Caki2 (cell line): ENCODE results near the gene ST3GAL3. TPM values are rescaled to one million over a fixed set of nuclear protein-coding genes. Genes with fewer than 3 reads are reported as not detected.

Experiments
- DNase-seq: peaks from one replicate; pipeline ENCODE4 v3.0.0-alpha.2; 2015; ENCODE audit warnings: low read depth
- in situ Hi-C: cut with HindIII; loops from 2 replicates; pipeline ENCODE4 v1.10.0; 2016; ENCODE audit warnings: low sequenced_read_pairs, low pct_unique_long_range_greater_than_20kb, mixed read lengths
- total RNA-seq: library from RNA; depleted of rRNA; stranded (reverse); fragments of >200 nt; shearing (Covaris generic); gene quantifications from 2 replicates; pipeline ENCODE4 v1.2.3, GENCODE V29; 2014; ENCODE audit warnings: low replicate concordance

The ST3GAL3 gene
- total RNA-seq, 1 experiment from 2014 or later: 18.0 TPM

DNA sequence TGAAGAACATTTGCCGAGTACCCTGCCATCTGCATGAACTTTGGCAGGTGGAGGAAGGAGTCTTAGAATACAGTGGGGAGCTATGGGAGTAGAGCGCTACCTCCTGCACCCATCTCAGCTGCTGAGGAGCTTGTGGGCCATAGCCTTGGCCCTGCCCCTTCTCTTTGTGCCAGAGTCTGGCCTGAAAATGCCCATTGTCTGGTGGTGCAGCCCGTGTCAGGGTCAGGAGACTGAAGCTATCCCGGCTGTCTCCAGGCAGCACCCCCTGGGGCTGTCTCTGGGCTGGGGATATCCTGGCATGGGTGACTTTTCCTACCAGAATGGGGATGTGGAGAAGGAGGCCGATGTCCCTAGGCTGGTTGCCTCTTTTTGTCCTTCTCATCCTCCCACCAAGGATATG lies 246.7 kb downstream of the ST3GAL3 start:
- DNase-seq: no peak
- in situ Hi-C loops: no loop called here

DNA sequence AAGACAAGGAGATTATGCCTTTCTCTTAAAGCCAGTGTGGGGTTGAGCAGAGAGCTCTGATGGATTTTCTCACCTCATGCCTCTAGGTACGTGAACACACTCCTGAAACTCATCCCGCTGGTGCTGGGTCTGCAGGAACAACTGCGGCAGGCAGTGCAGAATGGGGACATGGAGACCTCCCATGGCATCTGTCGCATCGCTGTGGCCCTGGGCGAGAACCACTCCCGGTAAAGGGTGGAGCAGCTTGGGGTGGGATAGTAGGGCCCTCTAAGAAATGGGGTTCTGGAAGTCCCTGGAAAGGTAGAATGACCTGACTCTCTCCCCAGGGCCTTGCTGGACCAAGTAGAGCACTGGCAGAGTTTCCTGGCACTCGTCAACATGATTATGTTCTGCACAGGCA lies 248.9 kb downstream of the ST3GAL3 start:
- in situ Hi-C loops: no loop called here
- DNase-seq: no peak

DNA sequence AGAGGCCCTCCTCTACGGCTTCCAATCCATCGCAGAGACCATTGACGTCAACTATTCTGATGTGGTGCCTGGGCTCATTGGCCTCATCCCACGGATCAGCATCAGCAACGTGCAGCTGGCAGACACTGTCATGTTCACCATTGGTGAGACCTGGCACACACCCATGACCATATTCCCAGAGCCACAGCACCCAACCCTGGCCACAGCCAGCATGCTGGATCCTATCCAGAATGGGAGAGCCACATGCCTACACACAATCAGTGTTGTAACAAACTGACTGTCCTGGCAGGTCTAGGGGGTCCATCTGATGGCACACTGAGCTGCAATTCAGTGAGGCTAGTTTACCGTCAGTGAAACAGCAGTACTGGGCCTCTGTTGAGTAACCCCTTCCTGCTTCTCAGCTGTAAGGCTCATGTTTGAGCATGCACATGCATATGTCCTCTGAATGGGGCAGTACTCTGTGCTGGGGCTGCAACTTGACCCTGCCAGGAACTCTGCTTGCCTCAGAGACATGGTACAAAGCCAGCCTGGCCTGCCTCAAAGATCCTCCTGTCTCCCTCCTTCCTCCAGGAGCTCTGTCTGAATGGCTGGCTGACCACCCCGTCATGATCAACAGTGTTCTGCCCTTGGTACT lies 250.2 kb downstream of the ST3GAL3 start:
- DNase-seq: no peak
- in situ Hi-C loops: no loop called here

DNA sequence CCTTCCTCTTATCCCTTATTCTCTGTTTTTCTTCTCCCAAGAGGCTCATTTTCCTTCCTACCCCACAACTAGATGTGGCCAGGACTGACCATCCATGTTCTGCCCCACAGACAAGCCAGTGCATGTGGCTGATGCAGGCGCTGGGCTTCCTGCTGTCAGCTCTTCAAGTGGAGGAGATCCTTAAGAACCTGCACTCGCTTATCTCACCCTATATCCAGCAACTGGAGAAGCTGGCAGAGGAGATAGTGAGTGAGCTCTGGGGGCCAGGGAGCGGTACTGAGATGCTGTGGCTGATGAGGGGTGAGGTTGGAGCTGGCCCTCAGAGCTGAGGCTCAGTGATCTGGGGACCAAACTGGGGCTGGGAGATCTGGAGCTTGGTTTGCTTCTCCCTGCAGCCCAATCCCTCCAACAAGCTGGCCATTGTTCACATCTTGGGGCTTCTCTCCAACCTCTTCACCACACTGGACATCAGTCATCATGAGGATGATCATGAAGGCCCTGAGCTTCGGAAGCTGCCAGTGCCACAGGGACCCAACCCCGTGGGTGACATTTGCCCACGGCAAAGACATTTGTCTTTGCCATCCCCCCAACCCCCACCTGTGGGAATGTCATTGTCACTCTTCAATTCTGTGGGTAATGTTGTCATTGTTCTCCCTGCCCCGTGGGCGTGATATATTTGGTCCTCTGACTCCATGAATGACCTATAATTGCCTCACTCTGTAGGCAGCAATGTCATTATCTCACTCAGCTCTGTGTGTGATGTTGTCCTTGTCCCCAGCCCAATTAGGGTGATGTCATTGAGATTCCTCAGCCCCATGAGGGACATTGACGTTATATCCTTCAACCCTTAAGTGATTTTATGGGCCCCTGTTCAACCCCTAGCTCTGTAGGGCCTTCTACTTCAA lies 251.3 kb downstream of the ST3GAL3 start:
- no peak for DNase-seq
- in situ Hi-C loops: no loop called here

GRCh38 chr1:43960798-43961197 lies 253.5 kb downstream of the ST3GAL3 start:
- in situ Hi-C loops: no loop called here
- DNase-seq: no peak

- in situ Hi-C loops: no loop called here
- no peak for DNase-seq
Measured at GRCh38 chr1:43961692-43962091, 254.4 kb downstream of the ST3GAL3 start.

- in situ Hi-C loops: no loop called here
- DNase-seq: no peak
Measured at GRCh38 chr1:43962324-43962723, 255.0 kb downstream of the ST3GAL3 start.

DNA sequence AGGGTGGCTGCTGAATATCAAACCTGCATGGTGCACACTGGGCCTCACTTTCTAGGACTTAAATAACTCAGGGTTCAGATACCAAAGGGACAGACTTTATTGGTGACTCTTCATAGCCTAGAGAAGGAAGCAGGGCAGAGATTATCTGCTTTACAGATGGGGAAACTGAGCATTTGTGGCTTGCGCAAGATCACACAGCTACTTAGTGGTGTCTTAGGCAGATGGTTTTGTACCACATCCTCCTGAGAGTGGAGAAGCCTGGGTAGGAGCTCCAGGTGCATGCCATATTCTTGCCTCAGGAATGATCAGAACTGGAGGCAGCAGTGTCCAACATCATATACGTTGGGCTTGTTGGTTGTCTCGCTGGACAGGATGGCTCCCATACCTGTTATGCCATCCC lies 255.7 kb downstream of the ST3GAL3 start:
- in situ Hi-C loops: no loop called here
- no peak for DNase-seq

DNA sequence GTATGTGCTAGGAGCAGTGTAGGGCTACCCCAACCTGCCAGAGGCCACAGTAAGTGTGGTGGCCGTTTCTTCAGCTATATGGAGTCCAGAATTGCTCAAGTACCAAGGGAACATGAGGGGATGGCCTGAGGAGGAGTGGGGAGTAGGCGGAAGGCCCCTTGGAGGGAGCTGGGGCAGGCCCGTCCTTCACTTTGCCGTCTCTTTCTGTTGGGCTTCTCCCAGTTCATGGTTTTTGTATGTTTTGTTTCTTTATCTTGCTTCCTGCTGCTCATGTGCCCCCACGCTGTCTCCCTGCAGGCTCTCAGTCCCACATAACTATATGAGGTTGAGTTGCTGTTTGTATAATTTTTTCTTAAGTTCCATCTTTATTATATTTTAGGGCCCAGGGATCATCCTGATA lies 256.6 kb downstream of the ST3GAL3 start:
- DNase-seq: no peak
- in situ Hi-C loops: no loop called here

GRCh38 chr1:43965316-43965715 lies 258.0 kb downstream of the ST3GAL3 start:
- in situ Hi-C loops: no loop called here
- DNase-seq: no peak

- DNase-seq: peak; percentile 39
- in situ Hi-C loops: no loop called here
Measured at GRCh38 chr1:43968348-43968948, 261.1 kb downstream of the ST3GAL3 start.

DNA sequence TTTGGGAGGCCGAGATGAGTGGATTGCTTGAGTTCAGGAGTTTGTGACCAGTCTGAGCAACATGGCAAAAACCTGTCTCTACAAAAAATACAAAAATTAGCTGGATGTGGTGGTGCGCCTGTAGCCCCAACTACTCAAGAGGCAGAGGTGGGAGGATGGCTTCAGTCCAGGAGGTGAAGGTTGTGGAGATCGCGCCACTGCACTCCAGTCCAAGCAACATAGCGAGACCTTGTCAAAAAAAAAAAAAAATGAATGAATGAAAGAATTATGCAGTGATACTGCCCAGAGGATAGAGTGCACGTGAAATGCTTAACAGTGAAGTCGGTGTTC lies 262.0 kb downstream of the ST3GAL3 start:
- in situ Hi-C loops: no loop called here
- no peak for DNase-seq

GRCh38 chr1:43969746-43970466 lies 262.6 kb downstream of the ST3GAL3 start, which contains the start of gene DPH2:
Gene DPH2, plus strand, starts transcription at chr1:43970010. Its CDS starts 166 bp downstream, at chr1:43970176.
- in situ Hi-C loops: no loop called here
- DNase-seq: peak; percentile 83

DNA sequence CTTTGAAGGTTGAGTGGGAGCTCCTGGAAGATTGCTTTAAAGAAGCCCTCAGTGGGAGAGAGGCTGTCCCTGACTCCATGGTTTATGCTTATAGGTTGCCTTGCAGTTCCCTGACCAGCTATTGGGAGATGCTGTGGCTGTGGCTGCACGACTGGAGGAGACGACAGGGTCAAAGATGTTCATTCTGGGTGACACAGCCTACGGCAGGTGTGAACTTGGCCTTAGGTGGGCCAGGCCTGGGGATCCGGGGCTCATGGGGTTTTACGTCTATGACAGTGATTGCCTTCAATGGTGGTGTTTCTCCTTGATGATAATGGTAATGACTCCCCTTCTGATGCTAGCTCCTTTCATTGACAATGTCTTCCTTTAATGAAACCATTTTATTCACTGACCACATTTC lies 263.2 kb downstream of the ST3GAL3 start:
- in situ Hi-C loops: no loop called here

GRCh38 chr1:43970911-43971310 lies 263.6 kb downstream of the ST3GAL3 start:
- in situ Hi-C loops: no loop called here
- DNase-seq: no peak

More for the DNA sequence above, 263.2 kb downstream of the ST3GAL3 start:
- DNase-seq: no peak

DNA sequence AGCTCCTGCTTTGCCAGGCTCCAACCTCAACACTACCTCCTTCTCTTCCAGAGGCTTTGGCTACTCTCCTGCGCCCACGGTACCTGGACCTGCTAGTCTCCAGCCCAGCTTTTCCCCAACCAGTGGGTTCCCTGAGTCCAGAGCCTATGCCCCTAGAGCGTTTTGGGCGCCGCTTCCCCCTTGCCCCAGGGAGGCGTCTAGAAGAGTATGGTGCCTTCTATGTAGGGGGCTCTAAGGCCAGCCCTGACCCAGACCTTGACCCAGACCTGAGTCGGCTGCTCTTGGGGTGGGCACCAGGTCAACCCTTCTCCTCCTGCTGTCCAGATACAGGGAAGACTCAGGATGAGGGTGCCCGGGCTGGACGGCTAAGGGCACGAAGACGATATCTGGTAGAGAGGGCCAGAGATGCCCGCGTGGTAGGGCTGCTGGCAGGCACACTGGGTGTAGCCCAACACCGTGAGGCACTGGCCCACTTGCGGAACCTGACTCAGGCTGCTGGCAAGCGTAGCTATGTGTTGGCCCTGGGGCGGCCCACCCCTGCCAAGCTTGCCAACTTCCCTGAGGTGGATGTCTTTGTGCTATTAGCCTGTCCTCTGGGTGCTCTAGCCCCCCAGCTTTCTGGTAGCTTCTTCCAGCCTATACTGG lies 264.1 kb downstream of the ST3GAL3 start:
- DNase-seq: no peak
- in situ Hi-C loops: no loop called here

GRCh38 chr1:43973981-43974442 lies 266.7 kb downstream of the ST3GAL3 start:
- no peak for DNase-seq
- in situ Hi-C loops: no loop called here
